T-cell (primary cell): Measurements from ENCODE around the gene EGFL8. TPM values are rescaled to one million over a fixed set of nuclear protein-coding genes. Genes with fewer than 3 reads are reported as not detected.
"Not testable (repeated sequence)": the region's sequence is repeated elsewhere in the genome, so short reads cannot be mapped to it uniquely, and the experiment has no call there.

Source experiments
- ATAC-seq, 4 experiments: fragments of 200-7000 bp in 3 of 4; fragments of 150-1000 bp in 1 of 4; cut with Tn5 transposase; replicated peaks in 1 of 4; 1 replicate in 3 of 4; 2 replicates in 1 of 4; pipeline ENCODE4 v1.10.0; 2021; ENCODE audit warnings: moderate library complexity in 3 of 4, mild to moderate bottlenecking in 2 of 4, moderate number of reproducible peaks in 1 of 4
- CTCF ChIA-PET, 2 donors: fragments of 300-600 bp; sonication (Branson Sonifier 250); formaldehyde crosslinking; loops; one replicate each; lab custom pipeline; 2022; ENCODE audit warnings: antibody characterized with exemption in 2 of 2; lab: Charles Lee
- POLR2A ChIA-PET, 2 donors: fragments of 300-600 bp; sonication (Branson Sonifier 250); formaldehyde crosslinking; loops; one replicate each; lab custom pipeline; 2022; ENCODE audit warnings: antibody characterized with exemption in 2 of 2; lab: Charles Lee
- DNase-seq, 35 experiments: peaks; one replicate each; pipeline versions ENCODE4 v3.0.0 to v3.0.0-alpha.2; 2013 to 2023
- H3K27ac ChIP-seq: one replicate; pipeline ENCODE4 v1.5.1; 2013; ENCODE audit warnings: low read length
- H3K27me3 ChIP-seq, 2 experiments: replicated peaks in 1 of 2; 1 replicate in 1 of 2; 2 replicates in 1 of 2; pipeline versions ENCODE4 v1.6.1 to v1.7.0; 2013; ENCODE audit warnings: low read length in 1 of 2, mixed read lengths in 1 of 2; ENCODE audit not compliant: control insufficient read depth in 2 of 2, insufficient read depth in 2 of 2; ENCODE audit errors: extremely low read depth in 1 of 2
- H3K36me3 ChIP-seq, 2 donors: 1 replicate in 1 of 2; 2 replicates in 1 of 2; pipeline versions ENCODE4 v1.6.1 to v1.7.0; 2013; ENCODE audit warnings: low read length in 1 of 2; ENCODE audit not compliant: control insufficient read depth in 2 of 2, insufficient read depth in 1 of 2; ENCODE audit errors: extremely low read depth in 1 of 2
- H3K4me1 ChIP-seq, 2 experiments: 1 replicate in 1 of 2; 2 replicates in 1 of 2; pipeline versions ENCODE4 v1.6.1 to v1.7.0; 2013; ENCODE audit warnings: low read length in 2 of 2, mixed read lengths in 1 of 2; ENCODE audit not compliant: insufficient read depth in 2 of 2, control insufficient read depth in 1 of 2; ENCODE audit errors: extremely low read depth in 1 of 2
- H3K4me3 ChIP-seq, 2 donors: 1 replicate in 1 of 2; 2 replicates in 1 of 2; pipeline versions ENCODE4 v1.5.1 to v1.7.0; 2013; ENCODE audit warnings: mild to moderate bottlenecking in 2 of 2, low read length in 1 of 2, moderate library complexity in 1 of 2; ENCODE audit not compliant: control insufficient read depth in 1 of 2; ENCODE audit errors: extremely low read depth in 1 of 2
- H3K9me3 ChIP-seq: 2 replicates; pipeline ENCODE4 v1.7.0; 2013
- H3K27ac Mint-ChIP-seq, 2 donors: one replicate each; pipeline ENCODE4 v1.8.0; 2020 to 2021; ENCODE audit warnings: mild to moderate bottlenecking in 2 of 2, mixed read lengths in 2 of 2
- H3K27me3 Mint-ChIP-seq, 2 donors: one replicate each; pipeline ENCODE4 v1.8.0; 2021 to 2022; ENCODE audit warnings: mixed read lengths in 2 of 2
- H3K36me3 Mint-ChIP-seq: one replicate; pipeline ENCODE4 v1.8.0; 2021; ENCODE audit warnings: mixed read lengths
- H3K4me1 Mint-ChIP-seq, 3 donors: one replicate each; pipeline ENCODE4 v1.8.0; 2020 to 2022; ENCODE audit warnings: mixed read lengths in 3 of 3, mild to moderate bottlenecking in 1 of 3
- H3K4me3 Mint-ChIP-seq, 3 donors: one replicate each; pipeline ENCODE4 v1.8.0; 2020 to 2022; ENCODE audit warnings: mild to moderate bottlenecking in 3 of 3, mixed read lengths in 3 of 3, moderate library complexity in 3 of 3
- H3K9me3 Mint-ChIP-seq, 3 donors: one replicate each; pipeline ENCODE4 v1.8.0; 2020 to 2022; ENCODE audit warnings: mixed read lengths in 3 of 3
- WGBS: methylation state at CpG from one replicate; pipeline ENCODE4 v1.1.5; 2013; ENCODE audit warnings: missing lambda C conversion rate; ENCODE audit not compliant: insufficient coverage; 5-methylcytosine and 5-hydroxymethylcytosine counted together
- total RNA-seq, 35 experiments: library from RNA in 6 of 35; stranded (reverse) in 6 of 35; fragments of 120-200 nt in 1 of 35; gene quantifications; one replicate each; pipeline versions ENCODE4 v1.2.1 to v1.2.4 and lab custom pipeline; 2013 to 2026

The EGFL8 gene
- total RNA-seq, 5 donors from 2014 or later (not counting 1 experiment from before 2014, with no cell fraction given) = 13.9 to 18.9 (median 16.9) TPM

DNA sequence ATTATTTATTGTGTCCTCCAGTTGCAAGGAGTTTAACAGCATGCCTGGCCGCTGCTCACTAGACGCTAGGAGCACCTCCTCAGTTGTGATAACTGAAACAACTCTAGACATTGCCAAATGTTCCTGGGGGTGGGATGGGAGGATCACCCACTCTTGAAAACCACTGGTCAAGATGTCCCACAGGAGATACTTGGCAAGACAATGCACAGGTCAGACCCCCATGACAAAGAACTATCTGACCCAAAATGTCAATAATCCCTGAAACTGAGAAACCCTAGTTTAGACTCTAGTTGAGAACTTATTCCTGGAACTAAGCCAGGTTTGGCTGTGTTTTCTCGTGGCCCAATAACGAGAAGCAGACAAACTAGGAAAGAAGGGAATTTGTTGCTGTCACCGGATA lies 24.8 kb upstream of the EGFL8 start:
- WGBS = 88% methylated on average over 2 of the region's 5 CpGs
- Mint-ChIP-seq H3K4me1 (no peaks in the 10 kb centered on the region), H3K27me3 (peaks cover 3 to 8% of the 10 kb centered on the region in 2 donors), H3K9me3 (no peaks in the 10 kb centered on the region), H3K4me3 (no peak overlapping the region), H3K27ac (no peak overlapping the region), H3K36me3 (no peaks in the 10 kb centered on the region)
- Histone ChIP-seq H3K27ac (no peak overlapping the region), H3K4me1 (no peaks in the 10 kb centered on the region), H3K4me3 (no peak overlapping the region), H3K9me3 (no peaks in the 10 kb centered on the region), H3K36me3 (no peaks in the 10 kb centered on the region), H3K27me3 (peaks cover 2 to 4% of the 10 kb centered on the region in 2 experiments)
- DNase-seq (no peak), ATAC-seq (no peak)
- ChIA-PET CTCF (no interaction called here), POLR2A (no interaction called here)

DNA sequence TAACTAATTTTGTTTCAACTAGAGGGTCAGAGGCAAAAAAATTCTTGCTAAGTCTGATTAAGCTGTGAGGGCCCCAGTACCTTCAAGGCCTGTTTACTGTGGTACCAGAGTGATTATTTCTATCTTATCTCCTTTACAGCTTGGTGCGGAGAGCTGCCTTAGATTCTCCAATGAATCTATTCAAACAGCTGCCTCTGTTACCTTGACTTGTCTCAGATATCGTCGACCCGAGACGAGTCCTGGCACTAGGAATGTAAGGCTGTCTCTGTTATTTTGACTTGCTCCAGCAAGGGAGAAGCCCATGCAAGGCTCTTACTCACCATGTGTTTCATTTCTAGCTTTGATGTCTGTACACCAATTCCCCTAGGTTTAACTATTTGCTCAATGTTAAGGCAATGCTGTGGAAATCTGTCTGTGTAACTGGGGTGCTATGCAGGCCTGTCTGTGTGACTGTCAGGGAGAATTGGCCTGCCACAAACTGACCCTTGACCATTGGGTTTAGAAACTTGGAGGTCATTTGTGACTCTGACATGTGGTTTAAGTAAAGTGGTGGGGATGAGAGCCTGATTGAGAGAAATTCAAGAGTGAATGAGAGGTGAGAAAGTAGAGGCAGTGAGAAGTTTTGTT lies 23.9 kb upstream of the EGFL8 start:
- Histone ChIP-seq H3K36me3 (no peaks in the 10 kb centered on the region), H3K27ac (no peak overlapping the region), H3K4me3 (no peak overlapping the region), H3K27me3 (peaks cover 2 to 4% of the 10 kb centered on the region in 2 experiments), H3K4me1 (no peaks in the 10 kb centered on the region), H3K9me3 (no peaks in the 10 kb centered on the region)
- H3K4me3 Mint-ChIP-seq = no peak overlapping the region
- 90% methylated on average over 5 of the region's 5 CpGs for WGBS
- peaks cover 3 to 8% of the 10 kb centered on the region in 2 donors for H3K27me3 Mint-ChIP-seq
- H3K36me3 Mint-ChIP-seq = no peaks in the 10 kb centered on the region
- H3K4me1 Mint-ChIP-seq = no peaks in the 10 kb centered on the region
- no peak overlapping the region for H3K27ac Mint-ChIP-seq
- CTCF ChIA-PET = no interaction called here
- ATAC-seq (no peak), DNase-seq (no peak)
- no peaks in the 10 kb centered on the region for H3K9me3 Mint-ChIP-seq
- POLR2A ChIA-PET = no interaction called here

DNA sequence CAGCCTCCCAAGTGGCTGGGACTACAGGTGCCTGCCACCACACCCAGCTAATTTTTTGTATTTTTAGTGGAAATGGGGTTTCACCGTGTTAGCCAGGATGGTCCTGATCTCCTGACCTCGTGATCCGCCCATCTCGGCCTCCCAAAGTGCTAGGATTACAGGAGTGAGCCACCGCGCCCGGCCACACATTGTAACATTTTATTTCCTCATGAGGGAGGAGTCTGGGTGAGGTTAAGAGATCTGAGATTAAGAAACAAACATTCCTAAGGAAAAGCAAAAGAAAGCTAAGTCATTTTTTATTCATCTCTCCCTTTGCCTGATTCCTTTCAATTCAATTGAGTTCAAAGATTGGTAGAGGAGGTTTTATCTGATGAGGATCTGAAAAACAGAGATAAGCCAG lies 20.2 kb upstream of the EGFL8 start:
- no CpG with 5 or more reads among the region's 7 CpGs for WGBS
- Mint-ChIP-seq H3K27me3 (peaks cover 3 to 28% of the 10 kb centered on the region in 2 donors), H3K4me1 (peaks cover 14 to 22% (median 15%) of the 10 kb centered on the region in 3 donors)
- not testable (repeated sequence) for H3K9me3 ChIP-seq, ATAC-seq, H3K36me3 Mint-ChIP-seq, H3K36me3 ChIP-seq, H3K9me3 Mint-ChIP-seq, H3K4me3 Mint-ChIP-seq, DNase-seq, H3K27ac ChIP-seq, H3K27ac Mint-ChIP-seq, H3K4me3 ChIP-seq
- Histone ChIP-seq H3K27me3 (peaks cover 5 to 21% of the 10 kb centered on the region in 2 experiments), H3K4me1 (peaks cover 0 to 18% of the 10 kb centered on the region in 2 experiments)
- POLR2A ChIA-PET = interaction anchor here in 1 of 2 donors (0.6 kb wide), 1 partner anchor 1067 kb away, joined by 3 read pairs; no protein-coding TSS in a partner anchor
- CTCF ChIA-PET = interaction anchor here in 1 of 2 donors (0.6 to 1.1 kb wide), 2 partner anchors 12 to 47 kb away, joined by 3 read pairs; no protein-coding TSS in a partner anchor

DNA sequence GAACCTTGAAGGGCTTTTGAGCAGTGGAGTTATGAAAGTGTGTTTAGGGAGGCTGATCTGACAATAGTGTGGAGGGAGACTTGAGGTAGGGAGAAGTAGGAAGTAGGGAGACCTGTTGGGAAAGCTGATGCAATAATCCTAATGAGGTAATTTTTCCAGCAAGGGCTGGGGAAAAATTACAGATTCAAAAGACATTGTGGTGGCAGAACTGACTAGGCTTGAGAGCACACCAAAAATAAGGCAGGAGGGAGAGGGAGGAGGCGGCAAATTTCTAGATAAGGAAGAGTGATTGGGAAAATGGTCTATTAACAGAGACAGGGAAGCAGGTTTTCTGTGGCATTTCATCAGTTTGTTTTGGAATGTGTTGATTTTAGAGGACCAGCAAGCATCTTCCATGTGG lies 18.1 kb upstream of the EGFL8 start:
- H3K27ac Mint-ChIP-seq = no peak overlapping the region
- ATAC-seq (no peak), DNase-seq (no peak)
- no peak overlapping the region for H3K4me3 Mint-ChIP-seq
- no peaks in the 10 kb centered on the region for H3K36me3 Mint-ChIP-seq
- ChIA-PET POLR2A (no interaction called here), CTCF (no interaction called here)
- peaks cover 28 to 34% (median 31%) of the 10 kb centered on the region in 3 donors for H3K4me1 Mint-ChIP-seq
- peaks cover 6 to 42% of the 10 kb centered on the region in 2 donors for H3K27me3 Mint-ChIP-seq
- H3K36me3 ChIP-seq = no peaks in the 10 kb centered on the region
- H3K4me3 ChIP-seq = no peak overlapping the region
- peaks cover 5 to 36% of the 10 kb centered on the region in 2 experiments for H3K27me3 ChIP-seq
- H3K27ac ChIP-seq = no peak overlapping the region
- WGBS = 100% methylated on average over 1 of the region's 1 CpG
- no peaks in the 10 kb centered on the region for H3K9me3 Mint-ChIP-seq
- no peaks in the 10 kb centered on the region for H3K9me3 ChIP-seq
- H3K4me1 ChIP-seq = peaks cover 0 to 31% of the 10 kb centered on the region in 2 experiments

DNA sequence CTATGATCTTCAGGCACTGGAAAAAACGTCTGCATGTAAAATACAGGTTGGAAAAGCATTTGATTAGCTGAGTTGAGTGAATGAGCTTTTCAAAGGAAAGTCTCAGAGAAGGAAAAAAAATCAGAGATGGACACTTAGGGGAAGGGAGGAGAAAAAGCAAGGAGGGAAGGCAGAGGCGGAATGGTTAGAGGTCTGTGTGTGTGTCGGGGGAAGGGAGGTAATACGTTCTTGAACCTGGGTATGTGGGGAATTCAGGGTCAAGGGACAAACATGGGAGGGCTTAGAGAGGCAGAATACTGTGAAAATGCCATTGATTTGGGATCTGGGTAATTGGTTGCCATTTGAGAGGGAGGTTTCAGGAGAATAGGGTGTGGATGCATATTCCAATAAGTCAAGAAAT lies 17.7 kb upstream of the EGFL8 start:
- no peaks in the 10 kb centered on the region for H3K36me3 Mint-ChIP-seq
- WGBS = 68% methylated on average over 4 of the region's 4 CpGs
- no peak for ATAC-seq
- no peak for DNase-seq
- ChIA-PET CTCF (no interaction called here), POLR2A (no interaction called here)
- H3K9me3 Mint-ChIP-seq = no peaks in the 10 kb centered on the region
- H3K4me1 ChIP-seq = peaks cover 0 to 35% of the 10 kb centered on the region in 2 experiments
- H3K27me3 Mint-ChIP-seq = peaks cover 6 to 40% of the 10 kb centered on the region in 2 donors
- no peak overlapping the region for H3K4me3 Mint-ChIP-seq
- H3K9me3 ChIP-seq = no peaks in the 10 kb centered on the region
- H3K4me1 Mint-ChIP-seq = peaks cover 29 to 36% (median 35%) of the 10 kb centered on the region in 3 donors
- H3K27me3 ChIP-seq = peaks cover 5 to 38% of the 10 kb centered on the region in 2 experiments
- no peak overlapping the region for H3K27ac ChIP-seq
- no peak overlapping the region for H3K4me3 ChIP-seq
- H3K36me3 ChIP-seq = no peaks in the 10 kb centered on the region
- no peak overlapping the region for H3K27ac Mint-ChIP-seq

DNA sequence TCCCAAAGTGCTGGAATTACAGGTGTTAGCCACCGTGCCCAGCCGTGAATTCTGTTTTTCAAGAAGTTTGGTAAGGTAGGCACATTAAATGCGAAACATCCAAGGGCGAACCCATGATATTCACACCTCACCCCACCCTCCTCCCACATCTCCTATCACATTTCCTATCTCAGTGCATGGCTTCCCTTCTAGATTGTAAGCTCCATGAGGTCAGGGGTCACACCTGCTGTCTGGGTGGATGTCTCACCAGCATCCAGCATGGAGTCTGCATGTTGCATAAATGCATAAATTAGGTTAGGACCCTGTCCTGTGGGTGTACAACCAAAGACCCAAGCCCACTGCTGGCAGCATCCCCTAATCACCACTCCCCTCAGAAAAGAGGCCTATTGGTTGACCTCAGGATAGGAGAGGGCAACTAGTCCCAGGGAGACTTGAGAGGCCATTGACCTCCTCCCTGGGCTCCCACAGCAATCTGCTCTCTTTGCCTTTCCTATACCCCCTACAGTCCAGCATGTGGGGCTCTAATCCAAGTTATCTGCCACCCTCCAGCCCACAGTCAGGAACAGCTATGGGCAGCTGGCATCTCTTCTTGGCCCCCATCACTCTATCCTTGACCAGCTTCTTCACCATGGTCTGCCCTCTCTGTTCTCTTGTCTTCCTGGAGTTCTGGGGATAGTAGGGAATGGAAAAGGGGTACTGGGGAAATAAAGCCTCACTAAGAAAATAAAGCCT lies 16.8 kb upstream of the EGFL8 start:
- H3K4me3 Mint-ChIP-seq = peak overlapping the region in 1 of 3 donors; percentile 90
- peaks cover 6 to 35% of the 10 kb centered on the region in 2 donors for H3K27me3 Mint-ChIP-seq
- WGBS = no CpG with 5 or more reads among the region's 4 CpGs
- POLR2A ChIA-PET = interaction anchor here in 1 of 2 donors (0.7 kb wide), 1 partner anchor 19 kb away, joined by 7 read pairs; no protein-coding TSS in a partner anchor
- DNase-seq = peak in 1 of 35 experiments; percentile 32
- ATAC-seq = no peak
- H3K36me3 Mint-ChIP-seq = no peaks in the 10 kb centered on the region
- H3K27ac Mint-ChIP-seq = no peak overlapping the region
- peaks cover 36 to 43% (median 43%) of the 10 kb centered on the region in 3 donors for H3K4me1 Mint-ChIP-seq
- H3K9me3 Mint-ChIP-seq = no peaks in the 10 kb centered on the region
- Histone ChIP-seq H3K36me3 (no peaks in the 10 kb centered on the region), H3K4me1 (peaks cover 0 to 43% of the 10 kb centered on the region in 2 experiments), H3K27ac (no peak overlapping the region), H3K27me3 (peaks cover 5 to 41% of the 10 kb centered on the region in 2 experiments), H3K9me3 (no peaks in the 10 kb centered on the region), H3K4me3 (no peak overlapping the region)
- CTCF ChIA-PET = interaction anchor here in 1 of 2 donors (0.7 kb wide), 1 partner anchor 1822 kb away, joined by 3 read pairs; no protein-coding TSS in a partner anchor
